22Rv1 (cell line): ENCODE results near the gene CAND1.

ENCODE experiments used
- ZFX ChIP-seq: fragments of 450-650 bp; IDR thresholded peaks from 2 replicates; pipeline ENCODE4 v1.6.1; 2017; ENCODE audit warnings: antibody characterized with exemption, borderline replicate concordance
- TF ChIP-seq, protein P1 (sequence below): fragments of 450-650 bp; IDR thresholded peaks from 2 replicates; pipeline ENCODE4 v1.5.1; 2017; ENCODE audit warnings: mild to moderate bottlenecking

GRCh38 chr12:67222302-67222701 is 46.9 kb upstream of the CAND1 start:
- TF ChIP-seq, protein P1, sequence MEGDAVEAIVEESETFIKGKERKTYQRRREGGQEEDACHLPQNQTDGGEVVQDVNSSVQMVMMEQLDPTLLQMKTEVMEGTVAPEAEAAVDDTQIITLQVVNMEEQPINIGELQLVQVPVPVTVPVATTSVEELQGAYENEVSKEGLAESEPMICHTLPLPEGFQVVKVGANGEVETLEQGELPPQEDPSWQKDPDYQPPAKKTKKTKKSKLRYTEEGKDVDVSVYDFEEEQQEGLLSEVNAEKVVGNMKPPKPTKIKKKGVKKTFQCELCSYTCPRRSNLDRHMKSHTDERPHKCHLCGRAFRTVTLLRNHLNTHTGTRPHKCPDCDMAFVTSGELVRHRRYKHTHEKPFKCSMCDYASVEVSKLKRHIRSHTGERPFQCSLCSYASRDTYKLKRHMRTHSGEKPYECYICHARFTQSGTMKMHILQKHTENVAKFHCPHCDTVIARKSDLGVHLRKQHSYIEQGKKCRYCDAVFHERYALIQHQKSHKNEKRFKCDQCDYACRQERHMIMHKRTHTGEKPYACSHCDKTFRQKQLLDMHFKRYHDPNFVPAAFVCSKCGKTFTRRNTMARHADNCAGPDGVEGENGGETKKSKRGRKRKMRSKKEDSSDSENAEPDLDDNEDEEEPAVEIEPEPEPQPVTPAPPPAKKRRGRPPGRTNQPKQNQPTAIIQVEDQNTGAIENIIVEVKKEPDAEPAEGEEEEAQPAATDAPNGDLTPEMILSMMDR, result peak; percentile 75
- no peak for TF ChIP-seq ZFX
